ENCODE measurements around the gene BIN2. TPM values are rescaled to one million over a fixed set of nuclear protein-coding genes. Genes with fewer than 3 reads are reported as not detected.
A peak's percentile ranks its signal among the peaks of the same experiment; 100 is the strongest.
"Not testable (repeated sequence)": the region's sequence is repeated elsewhere in the genome, so short reads cannot be mapped to it uniquely, and the experiment has no call there.

The BIN2 gene
- total RNA-seq, 2 donors from 2014 or later = not detected

GRCh38 chr12:51320695-51321320 is 3.2 kb downstream of the BIN2 start:
- Mint-ChIP-seq H3K36me3 (ENCODE audit: low read depth) (peaks cover 2% of the 10 kb centered on the region), H3K4me1 (peaks cover 50% of the 10 kb centered on the region), H3K27me3 (ENCODE audit: insufficient read depth) (no peaks in the 10 kb centered on the region), H3K27ac (peak overlapping the region; percentile 96), H3K4me3 (peak overlapping the region; percentile 34), H3K9me3 (peaks cover 5% of the 10 kb centered on the region)
- Histone ChIP-seq H3K27ac (ENCODE audit: low read depth, low read length) (peak overlapping the region; percentile 91), H3K4me1 (ENCODE audit: control insufficient read depth, insufficient read depth, low read length) (peaks cover 24% of the 10 kb centered on the region), H3K36me3 (ENCODE audit: control insufficient read depth, insufficient read depth, low read length) (no peaks in the 10 kb centered on the region), H3K4me3 (ENCODE audit: low read length) (peak overlapping the region; percentile 2), H3K27me3 (ENCODE audit: control insufficient read depth, insufficient read depth, low read length, poor library complexity, severe bottlenecking) (no peaks in the 10 kb centered on the region), H3K9ac (ENCODE audit: extremely low read depth, low read length, poor library complexity, severe bottlenecking) (peak overlapping the region; percentile 75), H3K9me3 (ENCODE audit: control insufficient read depth, low read length) (no peaks in the 10 kb centered on the region)
- peak; percentile 82 for DNase-seq
- 0 to 21% methylated on average over 1 to 3 of the region's 3 CpGs for WGBS, 2 experiments (ENCODE audit: insufficient coverage in 1 of 2, insufficient read length in 1 of 2)
- no peak for TF ChIP-seq CTCF (conservative IDR thresholded peaks at IDR 0.05)

- Histone ChIP-seq H3K4me3 (ENCODE audit: low read length) (no peak overlapping the region), H3K9ac (ENCODE audit: extremely low read depth, low read length, poor library complexity, severe bottlenecking) (peak overlapping the region; percentile 75), H3K9me3 (ENCODE audit: control insufficient read depth, low read length) (no peaks in the 10 kb centered on the region), H3K4me1 (ENCODE audit: control insufficient read depth, insufficient read depth, low read length) (peaks cover 24% of the 10 kb centered on the region), H3K36me3 (ENCODE audit: control insufficient read depth, insufficient read depth, low read length) (no peaks in the 10 kb centered on the region), H3K27ac (ENCODE audit: low read depth, low read length) (peak overlapping the region; percentile 91), H3K27me3 (ENCODE audit: control insufficient read depth, insufficient read depth, low read length, poor library complexity, severe bottlenecking) (no peaks in the 10 kb centered on the region)
- Mint-ChIP-seq H3K36me3 (ENCODE audit: low read depth) (peaks cover 2% of the 10 kb centered on the region), H3K27ac (peak overlapping the region; percentile 96), H3K4me1 (peaks cover 50% of the 10 kb centered on the region), H3K27me3 (ENCODE audit: insufficient read depth) (no peaks in the 10 kb centered on the region), H3K9me3 (peaks cover 5% of the 10 kb centered on the region), H3K4me3 (peak overlapping the region; percentile 34)
- DNase-seq = peak; percentile 75
- no peak for TF ChIP-seq CTCF (conservative IDR thresholded peaks at IDR 0.05)
- WGBS, 2 experiments (ENCODE audit: insufficient coverage in 1 of 2, insufficient read length in 1 of 2) = 32 to 33% methylated on average over 1 to 2 of the region's 4 CpGs
Measured at GRCh38 chr12:51320311-51320694, 3.7 kb downstream of the BIN2 start.

- Histone ChIP-seq H3K4me1 (ENCODE audit: control insufficient read depth, insufficient read depth, low read length) (peaks cover 24% of the 10 kb centered on the region), H3K36me3 (ENCODE audit: control insufficient read depth, insufficient read depth, low read length) (no peaks in the 10 kb centered on the region), H3K9ac (ENCODE audit: extremely low read depth, low read length, poor library complexity, severe bottlenecking) (peak overlapping the region; percentile 15), H3K9me3 (ENCODE audit: control insufficient read depth, low read length) (no peaks in the 10 kb centered on the region), H3K27me3 (ENCODE audit: control insufficient read depth, insufficient read depth, low read length, poor library complexity, severe bottlenecking) (no peaks in the 10 kb centered on the region), H3K27ac (ENCODE audit: low read depth, low read length) (no peak overlapping the region), H3K4me3 (ENCODE audit: low read length) (peak overlapping the region; percentile 39)
- peaks cover 5% of the 10 kb centered on the region for H3K9me3 Mint-ChIP-seq
- H3K27ac Mint-ChIP-seq = peak overlapping the region; percentile 82
- no peaks in the 10 kb centered on the region for H3K27me3 Mint-ChIP-seq (ENCODE audit: insufficient read depth)
- no peak for TF ChIP-seq CTCF (conservative IDR thresholded peaks at IDR 0.05)
- no peak overlapping the region for H3K4me3 Mint-ChIP-seq
- no peak for DNase-seq
- peaks cover 2% of the 10 kb centered on the region for H3K36me3 Mint-ChIP-seq (ENCODE audit: low read depth)
- 67 to 87% methylated on average over 1 to 3 of the region's 3 CpGs for WGBS, 2 experiments (ENCODE audit: insufficient coverage in 1 of 2, insufficient read length in 1 of 2)
- peaks cover 50% of the 10 kb centered on the region for H3K4me1 Mint-ChIP-seq
Measured at GRCh38 chr12:51318846-51319599, 5.0 kb downstream of the BIN2 start.

- H3K27me3 Mint-ChIP-seq (ENCODE audit: insufficient read depth); H3K4me3 Mint-ChIP-seq; H3K27ac ChIP-seq (ENCODE audit: low read depth, low read length); H3K36me3 Mint-ChIP-seq (ENCODE audit: low read depth); H3K9me3 Mint-ChIP-seq; H3K9me3 ChIP-seq (ENCODE audit: control insufficient read depth, low read length); H3K27me3 ChIP-seq (ENCODE audit: control insufficient read depth, insufficient read depth, low read length, poor library complexity, severe bottlenecking); DNase-seq; H3K36me3 ChIP-seq (ENCODE audit: control insufficient read depth, insufficient read depth, low read length): not testable (repeated sequence)
- H3K4me3 ChIP-seq (ENCODE audit: low read length) = peak overlapping the region; percentile 39
- peaks cover 47% of the 10 kb centered on the region for H3K4me1 Mint-ChIP-seq
- peak overlapping the region; percentile 15 for H3K9ac ChIP-seq (ENCODE audit: extremely low read depth, low read length, poor library complexity, severe bottlenecking)
- peaks cover 23% of the 10 kb centered on the region for H3K4me1 ChIP-seq (ENCODE audit: control insufficient read depth, insufficient read depth, low read length)
- 82 to 87% methylated on average over 4 to 7 of the region's 8 CpGs for WGBS, 2 experiments (ENCODE audit: insufficient coverage in 1 of 2, insufficient read length in 1 of 2)
- H3K27ac Mint-ChIP-seq = peak overlapping the region; percentile 82
Measured at GRCh38 chr12:51318057-51318806, 5.7 kb downstream of the BIN2 start.

Data from endodermal cell (in vitro differentiated cells).